HG03196 (cell line): Measurements from ENCODE around the gene CAPN10.

Experiments used
- ATAC-seq: cut with Tn5 transposase; IDR thresholded peaks from one replicate; pipeline ENCODE4 v1.9.1; 2021; ENCODE audit not compliant: unreplicated experiment

CAPN10 gene

DNA sequence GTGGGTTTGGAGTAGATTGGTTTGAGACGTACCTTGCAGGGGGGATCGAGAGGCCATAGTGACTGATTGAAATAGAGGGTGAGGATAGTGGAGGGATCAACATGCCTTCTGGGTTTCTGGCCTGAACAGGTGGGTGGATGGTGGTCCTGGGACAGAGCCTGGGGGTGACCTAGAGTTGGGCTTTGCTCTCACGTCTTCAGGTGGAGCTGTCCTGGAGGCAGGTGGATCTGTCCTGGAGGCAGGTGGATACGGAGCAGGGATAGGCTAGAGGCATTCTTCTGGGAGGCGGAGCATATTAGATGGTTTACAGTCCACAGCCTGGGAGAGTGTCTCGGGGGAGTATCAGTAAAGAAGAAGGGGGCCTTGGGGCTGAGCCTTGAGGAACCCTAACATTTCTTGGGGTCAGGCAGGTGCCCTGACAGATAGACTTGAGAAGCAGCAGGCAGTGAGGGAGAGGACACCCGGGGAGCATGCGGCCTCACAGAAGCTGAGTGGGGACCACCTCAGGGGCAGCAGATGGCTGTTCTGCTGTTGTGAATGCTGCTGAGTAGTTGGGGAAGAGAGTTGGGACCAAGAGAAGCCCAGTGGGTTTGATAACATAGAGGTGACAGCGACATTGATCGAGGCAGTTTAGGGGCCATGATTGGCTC, 1.6 kb downstream of the CAPN10 start:
- ATAC-seq: no peak

DNA sequence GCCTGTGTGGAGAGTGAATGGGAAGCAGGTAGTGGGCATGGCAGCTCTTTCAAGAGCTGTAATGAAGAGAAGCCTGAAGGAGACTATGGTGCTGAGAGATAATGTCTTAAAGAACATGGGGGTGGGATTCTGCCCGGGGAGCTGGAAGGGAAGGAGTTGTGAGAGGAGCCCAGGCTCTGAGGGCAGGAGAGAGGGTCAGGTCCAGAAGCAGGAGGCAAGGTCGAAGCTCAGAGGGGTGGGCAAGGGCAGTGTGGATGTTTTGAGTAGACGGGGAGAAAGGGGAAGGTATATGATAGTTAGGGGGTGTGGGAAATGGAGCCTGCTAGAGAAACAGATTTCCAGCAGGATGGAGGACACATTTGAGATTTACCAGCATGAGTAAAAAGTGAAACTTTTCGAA, 2.1 kb downstream of the CAPN10 start:
- no peak for ATAC-seq

- ATAC-seq: no peak
Observed at GRCh38 chr2:240589375-240589774, 2.8 kb downstream of the CAPN10 start.

- ATAC-seq: no peak
Observed at GRCh38 chr2:240589850-240590525, 3.5 kb downstream of the CAPN10 start.

DNA sequence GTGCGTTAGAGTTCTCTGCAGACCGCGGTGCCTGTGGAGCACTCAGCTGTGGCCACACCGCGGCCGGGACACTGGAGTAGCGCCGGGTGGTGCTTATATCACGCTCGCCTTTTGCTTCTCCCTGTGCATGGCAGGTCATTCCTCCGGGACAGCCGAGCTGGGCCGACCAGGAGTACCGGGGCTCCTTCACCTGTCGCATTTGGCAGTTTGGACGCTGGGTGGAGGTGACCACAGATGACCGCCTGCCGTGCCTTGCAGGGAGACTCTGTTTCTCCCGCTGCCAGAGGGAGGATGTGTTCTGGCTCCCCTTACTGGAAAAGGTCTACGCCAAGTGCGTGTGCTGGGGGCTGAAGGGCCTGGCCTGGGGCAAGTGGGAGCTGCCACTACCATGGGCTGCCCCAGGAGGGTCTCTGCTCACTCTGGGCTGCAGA, 4.2 kb downstream of the CAPN10 start:
- ATAC-seq: no peak

- no peak for ATAC-seq
Observed at GRCh38 chr2:240591226-240591625, 4.7 kb downstream of the CAPN10 start.

- ATAC-seq: no peak
Observed at GRCh38 chr2:240591784-240592183, 5.2 kb downstream of the CAPN10 start.

- ATAC-seq: no peak
Observed at GRCh38 chr2:240593026-240593702, 6.6 kb downstream of the CAPN10 start.

GRCh38 chr2:240593703-240594451, 7.3 kb downstream of the CAPN10 start:
- ATAC-seq: no peak

- no peak for ATAC-seq
Observed at GRCh38 chr2:240594511-240595380, 8.2 kb downstream of the CAPN10 start.

GRCh38 chr2:240595381-240596079, 9.0 kb downstream of the CAPN10 start:
- ATAC-seq: no peak

DNA sequence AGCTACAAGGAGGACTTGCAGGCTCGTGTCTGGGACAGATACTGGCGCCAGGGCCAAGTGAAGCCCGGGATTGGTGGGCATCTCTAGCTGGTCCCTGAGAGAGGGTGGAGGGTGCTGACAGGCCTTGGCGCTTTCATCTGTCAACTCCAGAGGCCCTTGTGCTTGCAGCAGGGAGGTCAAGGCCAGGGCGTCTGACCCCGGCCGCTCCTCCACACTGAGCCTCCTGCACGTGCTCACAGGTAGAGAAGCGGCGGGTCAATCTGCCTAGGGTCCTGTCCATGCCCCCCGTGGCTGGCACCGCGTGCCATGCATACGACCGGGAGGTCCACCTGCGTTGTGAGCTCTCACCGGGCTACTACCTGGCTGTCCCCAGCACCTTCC, 9.5 kb downstream of the CAPN10 start:
- no peak for ATAC-seq

GRCh38 chr2:240596491-240596931, 10.0 kb downstream of the CAPN10 start:
- ATAC-seq: no peak

DNA sequence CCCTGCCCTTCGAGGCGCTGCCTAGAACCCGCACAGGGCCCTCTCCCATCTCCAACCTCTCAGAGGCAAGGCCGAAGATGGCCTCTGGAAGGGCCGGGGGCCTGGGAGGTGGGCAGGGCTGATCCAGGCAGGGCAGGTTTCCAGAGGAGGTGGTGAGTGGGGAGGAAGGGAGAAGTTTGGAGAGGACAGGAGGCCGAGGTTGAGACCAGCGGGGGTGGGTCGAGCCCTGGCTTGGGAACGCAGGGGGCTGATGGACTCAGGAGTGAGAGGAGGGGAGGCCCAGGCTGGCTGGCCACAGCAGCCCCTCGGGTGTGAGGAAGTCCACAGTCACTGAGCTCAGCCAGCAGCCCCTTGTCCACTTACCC, 10.5 kb downstream of the CAPN10 start:
- no peak for ATAC-seq

DNA sequence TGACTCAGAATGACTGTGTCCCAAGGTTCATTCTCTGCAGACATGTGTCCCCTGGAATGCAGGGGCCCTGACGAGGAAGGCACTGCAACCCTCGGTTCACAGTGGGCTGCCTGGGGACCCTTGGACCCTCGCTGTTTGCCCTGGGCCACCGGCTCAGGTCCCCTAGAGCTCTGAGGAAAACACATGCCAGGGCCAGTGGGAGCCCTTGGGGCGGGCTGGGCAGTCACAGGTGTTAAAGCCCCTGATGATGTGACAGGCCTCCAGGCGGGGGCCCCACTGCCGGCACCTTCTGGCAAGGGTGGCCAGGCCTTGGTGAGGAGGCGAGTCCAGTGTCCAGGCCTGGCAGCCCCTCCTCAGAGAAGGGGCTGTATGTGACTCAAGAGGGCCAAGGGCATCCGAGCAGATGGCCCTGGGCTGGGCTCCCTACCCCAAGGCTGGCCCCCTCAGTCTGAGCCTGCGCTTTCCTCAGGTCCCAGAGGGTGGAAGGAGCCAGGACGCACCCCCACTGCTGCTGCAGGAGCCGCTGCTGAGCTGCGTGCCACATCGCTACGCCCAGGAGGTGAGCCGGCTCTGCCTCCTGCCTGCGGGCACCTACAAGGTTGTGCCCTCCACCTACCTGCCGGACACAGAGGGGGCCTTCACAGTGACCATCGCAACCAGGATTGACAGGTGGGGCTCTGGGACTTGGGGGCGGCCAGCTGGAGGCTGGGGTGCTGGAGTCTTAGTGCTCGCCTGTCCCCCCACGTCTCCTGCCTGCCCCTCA, 11.1 kb downstream of the CAPN10 start:
- no peak for ATAC-seq

DNA sequence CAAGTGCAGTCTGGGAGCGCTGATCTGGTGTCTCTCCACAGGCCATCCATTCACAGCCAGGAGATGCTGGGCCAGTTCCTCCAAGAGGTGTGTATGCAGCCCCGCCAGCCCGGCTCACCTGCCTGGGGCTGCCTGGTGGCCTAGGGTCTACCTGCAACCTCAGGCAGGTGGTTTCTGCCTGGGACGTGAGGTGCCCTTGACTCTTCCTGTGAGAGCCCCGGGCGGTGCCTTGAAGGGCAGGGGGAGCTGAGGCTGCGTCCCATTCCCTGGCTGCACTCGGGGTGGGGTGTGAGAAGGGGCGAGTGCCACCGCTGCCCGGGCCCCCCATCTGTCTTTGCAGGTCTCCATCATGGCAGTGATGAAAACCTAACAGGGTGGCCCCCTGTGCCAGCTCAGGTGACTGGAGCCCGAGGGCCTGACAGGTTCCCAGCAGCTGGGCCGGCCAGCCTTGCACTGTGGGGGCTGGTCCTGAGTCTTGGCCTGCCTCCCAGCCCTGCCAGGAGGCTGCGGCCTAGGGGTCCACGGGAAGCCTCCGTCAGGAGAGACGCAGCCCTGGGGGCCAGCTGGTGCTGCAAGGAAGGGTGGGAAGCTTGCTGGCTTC, 11.9 kb downstream of the CAPN10 start:
- ATAC-seq: no peak

DNA sequence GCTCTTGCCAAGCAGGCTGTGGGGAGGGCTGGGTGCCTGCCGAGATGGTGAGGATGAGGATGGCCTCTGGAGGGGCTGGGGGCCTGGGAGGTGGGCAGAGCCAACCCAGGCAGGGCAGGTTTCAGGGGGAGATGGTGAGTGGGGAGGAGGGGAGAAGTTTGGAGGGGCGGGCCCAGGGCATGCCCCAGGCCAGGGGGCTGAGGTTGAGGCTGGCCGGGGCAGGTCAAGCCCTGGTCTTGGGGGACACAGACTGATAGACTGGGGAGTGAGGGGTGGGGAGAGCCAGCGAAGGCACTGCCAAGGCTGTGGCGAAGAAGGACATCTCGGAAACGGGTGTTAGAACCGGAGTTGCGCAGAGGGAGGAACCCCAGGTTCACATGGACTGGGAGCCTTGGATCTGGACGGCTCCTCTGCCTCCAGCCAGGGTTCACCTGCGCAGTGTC, 12.6 kb downstream of the CAPN10 start:
- no peak for ATAC-seq

DNA sequence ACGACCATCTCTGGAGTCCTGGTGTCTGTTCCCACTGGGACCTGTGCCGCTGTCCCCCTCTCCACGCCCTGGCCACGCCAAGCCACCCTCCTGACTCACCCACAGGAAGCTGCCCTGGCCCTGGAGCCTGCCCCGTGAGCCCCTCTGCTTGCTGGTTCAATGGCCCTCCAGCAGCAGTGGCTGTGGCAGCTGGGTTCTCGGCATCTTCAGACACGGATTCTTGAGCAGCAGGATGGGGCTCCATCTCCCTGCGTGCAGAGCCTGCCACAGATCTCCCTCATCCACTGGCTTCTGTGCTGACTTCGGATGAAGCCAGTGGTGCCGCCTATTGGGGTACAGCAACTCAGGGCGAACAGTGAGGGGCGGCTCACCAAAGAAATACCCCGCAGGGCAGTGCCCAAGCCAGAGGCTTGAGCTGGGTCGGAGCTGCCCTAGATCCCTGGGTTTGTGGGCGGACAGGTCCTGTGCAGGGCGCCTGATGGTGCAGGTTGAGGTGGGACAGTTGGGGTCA, 14.0 kb downstream of the CAPN10 start:
- ATAC-seq: no peak
